Measurements from ENCODE around the gene XCL1.
"Not testable (repeated sequence)": the region's sequence is repeated elsewhere in the genome, so short reads cannot be mapped to it uniquely, and the experiment has no call there.

Gene XCL1

GRCh38 chr1:168567568-168567967, 8.8 kb upstream of the XCL1 start:
- no peak for DNase-seq (ENCODE audit: low read depth)

GRCh38 chr1:168568346-168568745, 8.1 kb upstream of the XCL1 start:
- DNase-seq (ENCODE audit: low read depth), result no peak

GRCh38 chr1:168570652-168571051, 5.8 kb upstream of the XCL1 start:
- DNase-seq (ENCODE audit: low read depth), result no peak

- no peak for DNase-seq (ENCODE audit: low read depth)
Observed at GRCh38 chr1:168572633-168573032, 3.8 kb upstream of the XCL1 start.

GRCh38 chr1:168574234-168574633, 2.2 kb upstream of the XCL1 start:
- peak; percentile 6 for DNase-seq (ENCODE audit: low read depth)

GRCh38 chr1:168578531-168579185, 2.3 kb downstream of the XCL1 start:
- DNase-seq (ENCODE audit: low read depth), result not testable (repeated sequence)

GRCh38 chr1:168580290-168580689, 3.9 kb downstream of the XCL1 start:
- not testable (repeated sequence) for DNase-seq (ENCODE audit: low read depth)

GRCh38 chr1:168580991-168581390, 4.6 kb downstream of the XCL1 start:
- not testable (repeated sequence) for DNase-seq (ENCODE audit: low read depth)

GRCh38 chr1:168581817-168582572, 5.6 kb downstream of the XCL1 start:
- no peak for DNase-seq (ENCODE audit: low read depth)

- DNase-seq (ENCODE audit: low read depth), result no peak
Observed at GRCh38 chr1:168582688-168583336, 6.4 kb downstream of the XCL1 start.

- DNase-seq (ENCODE audit: low read depth), result no peak
Observed at GRCh38 chr1:168583571-168583970, 7.2 kb downstream of the XCL1 start.

GRCh38 chr1:168585191-168585590, 8.8 kb downstream of the XCL1 start:
- no peak for DNase-seq (ENCODE audit: low read depth)

- no peak for DNase-seq (ENCODE audit: low read depth)
Observed at GRCh38 chr1:168585937-168586336, 9.5 kb downstream of the XCL1 start.

GRCh38 chr1:168589167-168589566, 12.8 kb downstream of the XCL1 start:
- DNase-seq (ENCODE audit: low read depth), result no peak

GRCh38 chr1:168591066-168591465, 14.7 kb downstream of the XCL1 start:
- DNase-seq (ENCODE audit: low read depth), result no peak

GRCh38 chr1:168591641-168592250, 15.3 kb downstream of the XCL1 start:
- DNase-seq (ENCODE audit: low read depth), result no peak

GRCh38 chr1:168595403-168595802, 19.0 kb downstream of the XCL1 start:
- DNase-seq (ENCODE audit: low read depth), result not testable (repeated sequence)

- DNase-seq (ENCODE audit: low read depth), result no peak
Observed at GRCh38 chr1:168598125-168598524, 21.7 kb downstream of the XCL1 start.

GRCh38 chr1:168598892-168599291, 22.5 kb downstream of the XCL1 start:
- no peak for DNase-seq (ENCODE audit: low read depth)

- DNase-seq (ENCODE audit: low read depth), result no peak
Observed at GRCh38 chr1:168599641-168600040, 23.2 kb downstream of the XCL1 start.

- no peak for DNase-seq (ENCODE audit: low read depth)
Observed at GRCh38 chr1:168601051-168601450, 24.6 kb downstream of the XCL1 start.

- peak; percentile 50 for DNase-seq (ENCODE audit: low read depth)
Observed at GRCh38 chr1:168603501-168604110, 27.2 kb downstream of the XCL1 start.

All from T follicular helper cell (primary cell).